ENCODE data around the gene OTUD7B.
A peak's percentile ranks its signal among the peaks of the same experiment; 100 is the strongest.
"Not testable (repeated sequence)": the region's sequence is repeated elsewhere in the genome, so short reads cannot be mapped to it uniquely, and the experiment has no call there.

Gene OTUD7B

GRCh38 chr1:150010393-150011115 is at the start of gene OTUD7B:
TSS of gene OTUD7B (minus strand) at chr1:150010726. CDS start at chr1:149977510, 33,216 bp downstream.
- TF ChIP-seq, protein P1, sequence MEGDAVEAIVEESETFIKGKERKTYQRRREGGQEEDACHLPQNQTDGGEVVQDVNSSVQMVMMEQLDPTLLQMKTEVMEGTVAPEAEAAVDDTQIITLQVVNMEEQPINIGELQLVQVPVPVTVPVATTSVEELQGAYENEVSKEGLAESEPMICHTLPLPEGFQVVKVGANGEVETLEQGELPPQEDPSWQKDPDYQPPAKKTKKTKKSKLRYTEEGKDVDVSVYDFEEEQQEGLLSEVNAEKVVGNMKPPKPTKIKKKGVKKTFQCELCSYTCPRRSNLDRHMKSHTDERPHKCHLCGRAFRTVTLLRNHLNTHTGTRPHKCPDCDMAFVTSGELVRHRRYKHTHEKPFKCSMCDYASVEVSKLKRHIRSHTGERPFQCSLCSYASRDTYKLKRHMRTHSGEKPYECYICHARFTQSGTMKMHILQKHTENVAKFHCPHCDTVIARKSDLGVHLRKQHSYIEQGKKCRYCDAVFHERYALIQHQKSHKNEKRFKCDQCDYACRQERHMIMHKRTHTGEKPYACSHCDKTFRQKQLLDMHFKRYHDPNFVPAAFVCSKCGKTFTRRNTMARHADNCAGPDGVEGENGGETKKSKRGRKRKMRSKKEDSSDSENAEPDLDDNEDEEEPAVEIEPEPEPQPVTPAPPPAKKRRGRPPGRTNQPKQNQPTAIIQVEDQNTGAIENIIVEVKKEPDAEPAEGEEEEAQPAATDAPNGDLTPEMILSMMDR (IDR thresholded peaks at IDR 0.05; ENCODE audit: low read depth, low read length, missing control alignments) = no peak
- H3K4me3 ChIP-seq (replicated peaks; ENCODE audit: low read depth, low read length) = peak within 1 kb of the TSS; percentile 67
- DNase-seq (ENCODE audit: extremely low read depth, low read depth) = no peak

GRCh38 chr1:150060260-150060659 is 49.7 kb upstream of the OTUD7B start:
- TF ChIP-seq, protein P1 (IDR thresholded peaks at IDR 0.05; ENCODE audit: low read depth, low read length, missing control alignments) = no peak
- no peak for DNase-seq (ENCODE audit: extremely low read depth, low read depth)
- H3K4me3 ChIP-seq (replicated peaks; ENCODE audit: low read depth, low read length) = no peak overlapping the region

DNA sequence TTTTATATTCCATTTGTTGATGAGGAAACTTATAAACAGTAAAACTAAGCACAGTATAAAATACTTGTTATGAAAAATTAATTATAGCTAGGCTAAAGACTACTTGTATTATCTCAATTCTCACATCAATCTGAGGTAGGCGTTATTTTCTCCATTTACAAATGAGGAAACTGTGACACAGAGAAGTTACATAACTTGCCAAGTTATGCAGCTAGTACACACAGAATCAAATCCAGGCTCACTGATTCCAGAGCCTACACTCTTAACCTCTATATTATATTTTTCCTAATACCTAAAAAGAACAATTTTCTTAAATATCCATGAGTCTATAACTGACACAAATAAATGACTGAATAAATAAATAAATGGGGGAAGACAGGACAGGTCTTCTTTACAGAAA is 45.9 kb upstream of the OTUD7B start:
- DNase-seq (ENCODE audit: extremely low read depth, low read depth) = no peak
- H3K4me3 ChIP-seq (replicated peaks; ENCODE audit: low read depth, low read length) = no peak overlapping the region
- TF ChIP-seq, protein P1 (IDR thresholded peaks at IDR 0.05; ENCODE audit: low read depth, low read length, missing control alignments) = no peak

DNA sequence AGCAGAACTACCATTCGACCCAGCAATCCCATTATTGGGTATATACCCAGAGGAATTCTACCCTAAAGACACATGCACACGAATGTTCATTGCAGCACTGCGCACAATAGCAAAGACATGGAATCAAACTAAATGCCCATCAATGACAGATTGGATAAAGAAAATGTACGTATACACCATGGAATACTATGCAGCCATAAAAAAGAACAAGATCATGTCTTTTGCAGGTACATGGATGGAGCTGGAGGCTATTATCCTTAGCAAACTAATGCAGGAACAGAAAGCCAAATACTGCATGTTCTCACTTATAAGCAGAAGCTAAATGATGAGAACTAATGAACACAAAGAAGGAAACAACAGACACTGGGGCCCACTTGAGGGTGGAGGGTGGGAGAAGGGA is 45.0 kb upstream of the OTUD7B start:
- not testable (repeated sequence) for DNase-seq (ENCODE audit: extremely low read depth, low read depth); H3K4me3 ChIP-seq (replicated peaks; ENCODE audit: low read depth, low read length)

GRCh38 chr1:150053926-150054325 is 43.4 kb upstream of the OTUD7B start:
- no peak for DNase-seq (ENCODE audit: extremely low read depth, low read depth)
- TF ChIP-seq, protein P1 (IDR thresholded peaks at IDR 0.05; ENCODE audit: low read depth, low read length, missing control alignments) = no peak

GRCh38 chr1:150051905-150052412 is 41.4 kb upstream of the OTUD7B start:
- not testable (repeated sequence) for DNase-seq (ENCODE audit: extremely low read depth, low read depth); H3K4me3 ChIP-seq (replicated peaks; ENCODE audit: low read depth, low read length)

More at GRCh38 chr1:150053926-150054325, 43.4 kb upstream of the OTUD7B start:
- no peak overlapping the region for H3K4me3 ChIP-seq (replicated peaks; ENCODE audit: low read depth, low read length)

DNA sequence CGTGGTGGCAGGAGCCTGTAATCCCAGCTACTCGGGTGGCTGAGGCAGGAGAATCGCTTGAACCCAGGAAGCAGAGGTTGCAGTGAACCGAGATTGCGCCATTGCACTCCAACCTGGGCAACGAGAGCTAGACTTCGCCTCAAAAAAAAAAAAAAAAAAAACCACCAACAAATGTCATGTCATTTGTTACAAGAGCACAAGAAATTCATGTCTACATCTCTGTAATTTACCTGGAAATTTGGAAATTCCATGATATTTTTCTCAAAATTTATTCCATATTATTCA is 40.5 kb upstream of the OTUD7B start:
- no peak overlapping the region for H3K4me3 ChIP-seq (replicated peaks; ENCODE audit: low read depth, low read length)
- no peak for DNase-seq (ENCODE audit: extremely low read depth, low read depth)
- TF ChIP-seq, protein P1 (IDR thresholded peaks at IDR 0.05; ENCODE audit: low read depth, low read length, missing control alignments) = no peak

DNA sequence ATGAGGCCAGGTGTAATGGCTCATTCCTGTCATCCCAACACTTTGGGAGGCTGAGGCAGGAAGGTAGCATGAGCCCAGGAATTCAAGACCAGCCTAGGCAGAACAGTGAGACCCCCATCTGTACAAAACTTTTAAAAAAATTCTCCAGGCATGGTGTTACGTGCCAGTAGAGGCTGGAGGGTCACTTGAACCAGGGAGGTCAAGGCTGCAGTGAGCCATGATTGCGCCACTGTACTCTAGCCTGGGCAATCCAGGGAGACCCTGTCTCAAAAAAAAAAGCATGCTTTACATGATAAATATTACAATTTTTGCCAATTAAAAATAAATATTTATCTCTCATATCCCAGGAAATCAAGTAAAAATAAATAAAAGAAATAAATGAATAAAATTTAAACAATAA is 39.4 kb upstream of the OTUD7B start:
- TF ChIP-seq, protein P1 (IDR thresholded peaks at IDR 0.05; ENCODE audit: low read depth, low read length, missing control alignments) = no peak
- H3K4me3 ChIP-seq (replicated peaks; ENCODE audit: low read depth, low read length) = no peak overlapping the region
- no peak for DNase-seq (ENCODE audit: extremely low read depth, low read depth)
